Measurements from ENCODE around the gene GLRX3. TPM values are rescaled to one million over a fixed set of nuclear protein-coding genes. Genes with fewer than 3 reads are reported as not detected.

Gene GLRX3
- total RNA-seq, 1 donor from 2014 or later, result 111 TPM

DNA sequence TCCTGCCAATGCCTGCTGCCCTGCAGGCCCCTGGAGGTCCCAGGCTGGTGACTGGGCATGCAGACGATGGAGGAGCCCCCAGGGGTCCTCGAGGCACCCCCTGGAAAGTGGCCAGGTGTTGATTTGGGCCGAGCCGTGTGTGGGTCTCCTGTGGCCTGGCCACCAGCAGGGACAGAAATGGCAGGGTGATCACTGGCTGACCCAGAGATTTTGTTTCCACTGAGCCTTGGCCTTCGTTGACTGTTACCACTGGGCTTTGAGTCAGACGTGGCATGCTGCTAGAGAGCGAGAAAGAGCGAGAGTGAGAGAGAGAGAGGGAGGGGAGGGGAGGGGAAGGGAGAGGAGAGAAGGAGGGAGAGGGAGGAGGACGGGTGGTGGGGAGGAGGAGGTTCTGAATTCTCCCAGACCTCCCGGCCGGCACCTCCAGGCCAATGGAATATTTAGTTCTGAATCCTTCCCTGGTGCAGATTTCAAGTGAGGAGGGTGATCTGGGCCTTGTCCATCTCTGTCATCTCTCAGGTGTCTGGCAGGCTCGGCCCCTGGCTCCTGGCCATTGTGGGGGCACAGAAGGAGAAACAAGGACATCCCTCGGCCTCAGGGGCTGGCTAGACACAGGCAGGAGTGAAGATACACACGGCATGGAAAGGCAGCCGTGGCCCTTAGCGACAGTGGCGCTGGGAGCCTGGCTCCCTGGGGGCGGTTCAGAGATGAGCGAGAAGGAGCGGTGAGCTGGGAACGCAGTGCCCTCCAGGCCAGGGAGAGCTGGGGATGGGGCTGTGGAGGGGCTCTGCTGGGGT is 58.2 kb downstream of the GLRX3 start:
- no peak overlapping the region for H3K4me3 Mint-ChIP-seq (ENCODE audit: unreplicated experiment)
- peaks cover under 1% of the 10 kb centered on the region for H3K9me3 Mint-ChIP-seq (ENCODE audit: unreplicated experiment)
- no peak overlapping the region for H3K27ac Mint-ChIP-seq (ENCODE audit: unreplicated experiment)
- DNase-seq (ENCODE audit: low spot score), result no peak
- H3K4me1 Mint-ChIP-seq (ENCODE audit: unreplicated experiment), result no peaks in the 10 kb centered on the region
- peaks cover 16% of the 10 kb centered on the region for H3K27me3 Mint-ChIP-seq (ENCODE audit: unreplicated experiment)
- H3K36me3 Mint-ChIP-seq (ENCODE audit: low read depth, unreplicated experiment), result peaks cover 8% of the 10 kb centered on the region
- TF ChIP-seq, protein P1, sequence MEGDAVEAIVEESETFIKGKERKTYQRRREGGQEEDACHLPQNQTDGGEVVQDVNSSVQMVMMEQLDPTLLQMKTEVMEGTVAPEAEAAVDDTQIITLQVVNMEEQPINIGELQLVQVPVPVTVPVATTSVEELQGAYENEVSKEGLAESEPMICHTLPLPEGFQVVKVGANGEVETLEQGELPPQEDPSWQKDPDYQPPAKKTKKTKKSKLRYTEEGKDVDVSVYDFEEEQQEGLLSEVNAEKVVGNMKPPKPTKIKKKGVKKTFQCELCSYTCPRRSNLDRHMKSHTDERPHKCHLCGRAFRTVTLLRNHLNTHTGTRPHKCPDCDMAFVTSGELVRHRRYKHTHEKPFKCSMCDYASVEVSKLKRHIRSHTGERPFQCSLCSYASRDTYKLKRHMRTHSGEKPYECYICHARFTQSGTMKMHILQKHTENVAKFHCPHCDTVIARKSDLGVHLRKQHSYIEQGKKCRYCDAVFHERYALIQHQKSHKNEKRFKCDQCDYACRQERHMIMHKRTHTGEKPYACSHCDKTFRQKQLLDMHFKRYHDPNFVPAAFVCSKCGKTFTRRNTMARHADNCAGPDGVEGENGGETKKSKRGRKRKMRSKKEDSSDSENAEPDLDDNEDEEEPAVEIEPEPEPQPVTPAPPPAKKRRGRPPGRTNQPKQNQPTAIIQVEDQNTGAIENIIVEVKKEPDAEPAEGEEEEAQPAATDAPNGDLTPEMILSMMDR (IDR thresholded peaks at IDR 0.05; ENCODE audit: unreplicated experiment), result no peak

DNA sequence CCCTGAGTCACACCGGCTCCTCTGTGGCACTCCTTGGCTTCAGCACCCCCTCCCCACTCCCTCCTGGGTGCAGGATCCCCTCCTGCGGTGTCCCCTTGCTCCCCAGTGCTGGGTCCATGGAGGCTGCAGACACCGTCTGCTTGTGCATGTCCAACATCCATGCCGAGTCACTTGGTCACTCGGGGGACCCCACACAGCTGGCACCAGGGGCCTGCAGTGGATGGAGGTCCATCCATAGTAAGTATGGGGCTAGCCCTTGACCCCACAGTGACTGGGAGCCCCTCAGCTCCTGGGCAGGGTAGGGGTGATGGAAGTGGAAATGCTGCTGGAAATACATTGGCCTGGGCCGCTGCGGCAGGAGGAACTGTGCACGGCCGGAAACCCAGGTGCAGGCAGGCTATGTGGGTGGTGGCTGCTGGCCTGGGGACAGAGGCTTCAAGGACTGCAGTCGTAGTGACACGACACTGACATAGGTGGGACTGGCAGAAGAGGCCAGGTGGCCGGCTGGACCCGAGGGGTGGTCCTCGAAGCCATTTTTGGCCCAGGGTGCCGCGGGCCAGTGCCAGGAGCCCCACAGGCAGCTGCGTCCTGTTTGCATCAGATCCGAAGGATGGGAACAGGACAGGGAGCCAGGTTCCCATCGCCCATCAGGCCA is 58.9 kb downstream of the GLRX3 start:
- DNase-seq (ENCODE audit: low spot score), result no peak
- Mint-ChIP-seq H3K27me3 (ENCODE audit: unreplicated experiment) (peaks cover 16% of the 10 kb centered on the region), H3K9me3 (ENCODE audit: unreplicated experiment) (peaks cover 5% of the 10 kb centered on the region), H3K27ac (ENCODE audit: unreplicated experiment) (no peak overlapping the region), H3K36me3 (ENCODE audit: low read depth, unreplicated experiment) (peaks cover 8% of the 10 kb centered on the region), H3K4me3 (ENCODE audit: unreplicated experiment) (no peak overlapping the region), H3K4me1 (ENCODE audit: unreplicated experiment) (peaks cover 2% of the 10 kb centered on the region)
- TF ChIP-seq, protein P1 (IDR thresholded peaks at IDR 0.05; ENCODE audit: unreplicated experiment), result no peak

DNA sequence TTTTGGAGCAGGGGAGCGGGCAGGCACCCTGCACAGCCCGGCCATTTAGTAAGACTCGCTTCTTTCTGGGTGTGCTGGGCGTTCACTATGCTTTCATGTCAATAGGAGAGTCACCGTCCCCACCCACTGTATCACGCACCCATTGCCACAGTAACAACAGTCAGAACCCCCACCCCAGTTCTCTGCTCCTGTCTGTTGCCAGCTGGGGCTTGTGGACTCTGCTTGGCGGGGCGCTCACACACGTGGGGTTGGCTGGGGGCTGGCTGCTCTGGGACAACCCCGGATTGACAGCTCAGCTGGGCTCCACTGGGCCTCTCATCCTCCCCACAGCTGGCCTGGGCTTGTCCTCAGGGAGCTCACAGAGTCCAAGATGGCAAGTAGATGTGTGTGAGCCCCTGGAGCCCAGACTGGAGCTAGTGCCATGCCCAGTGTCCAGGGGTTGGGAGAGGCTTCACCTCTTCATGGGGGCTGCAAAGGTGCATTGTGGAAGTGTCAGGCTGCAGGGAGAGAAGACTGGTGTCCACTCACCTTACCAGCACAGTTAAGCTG is 59.6 kb downstream of the GLRX3 start:
- TF ChIP-seq, protein P1 (IDR thresholded peaks at IDR 0.05; ENCODE audit: unreplicated experiment), result no peak
- peaks cover 5% of the 10 kb centered on the region for H3K9me3 Mint-ChIP-seq (ENCODE audit: unreplicated experiment)

DNA sequence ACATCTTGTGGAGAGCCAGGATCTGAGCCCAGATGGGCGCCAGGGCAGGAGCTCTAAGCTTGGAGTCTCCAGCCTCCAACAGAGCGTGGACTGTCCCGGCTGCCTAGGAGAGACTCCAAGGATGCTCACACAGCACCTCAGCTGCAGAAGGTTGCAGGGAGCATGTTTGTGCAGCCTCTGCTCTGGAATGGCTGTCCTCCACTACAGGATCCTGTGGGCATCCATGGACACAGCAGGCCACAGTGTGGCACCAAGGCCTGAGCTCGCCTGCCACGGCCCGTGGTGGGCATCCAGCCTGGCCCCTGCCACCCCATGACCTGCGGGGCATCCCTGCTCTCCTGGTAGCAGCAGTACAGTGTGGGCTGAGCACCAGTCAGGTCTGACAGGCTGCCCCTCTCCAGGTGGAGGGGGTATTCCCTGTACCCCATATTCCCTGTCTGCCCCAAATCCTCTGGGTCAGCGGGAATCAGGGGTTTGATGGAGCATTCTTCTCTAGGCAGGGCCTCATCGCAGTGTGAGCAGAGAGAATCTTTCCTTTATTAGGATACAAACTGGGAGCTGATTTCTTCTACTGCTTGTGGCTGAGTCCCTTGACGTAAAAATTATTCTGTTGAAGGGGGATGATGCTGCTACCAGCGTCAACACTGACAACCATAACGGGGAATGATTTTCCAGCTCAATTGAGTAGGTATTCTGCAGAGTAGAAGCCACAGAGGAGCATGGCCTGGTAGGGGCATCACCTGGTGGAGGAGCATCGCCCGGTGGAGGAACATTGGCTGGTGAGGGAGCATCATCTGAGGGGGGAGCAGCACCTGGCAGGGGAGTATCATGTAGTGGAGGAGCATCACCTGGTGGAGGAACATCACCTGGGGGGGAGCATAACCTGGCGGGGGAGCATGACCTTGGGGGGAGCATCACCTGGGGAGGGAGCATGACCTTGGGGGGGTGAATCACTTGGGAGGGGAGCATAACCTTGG is 60.6 kb downstream of the GLRX3 start:
- Mint-ChIP-seq H3K36me3 (ENCODE audit: low read depth, unreplicated experiment) (peaks cover 8% of the 10 kb centered on the region), H3K27ac (ENCODE audit: unreplicated experiment) (peak overlapping the region; percentile 27), H3K27me3 (ENCODE audit: unreplicated experiment) (peaks cover 15% of the 10 kb centered on the region), H3K9me3 (ENCODE audit: unreplicated experiment) (peaks cover 10% of the 10 kb centered on the region), H3K4me1 (ENCODE audit: unreplicated experiment) (peaks cover 2% of the 10 kb centered on the region), H3K4me3 (ENCODE audit: unreplicated experiment) (no peak overlapping the region)
- no peak for DNase-seq (ENCODE audit: low spot score)
- TF ChIP-seq, protein P1 (IDR thresholded peaks at IDR 0.05; ENCODE audit: unreplicated experiment), result no peak

More for the DNA sequence above, 59.6 kb downstream of the GLRX3 start:
- H3K27ac Mint-ChIP-seq (ENCODE audit: unreplicated experiment), result peak overlapping the region; percentile 27
- H3K27me3 Mint-ChIP-seq (ENCODE audit: unreplicated experiment), result peaks cover 18% of the 10 kb centered on the region
- H3K4me1 Mint-ChIP-seq (ENCODE audit: unreplicated experiment), result peaks cover 2% of the 10 kb centered on the region
- no peak overlapping the region for H3K4me3 Mint-ChIP-seq (ENCODE audit: unreplicated experiment)
- peaks cover 8% of the 10 kb centered on the region for H3K36me3 Mint-ChIP-seq (ENCODE audit: low read depth, unreplicated experiment)
- DNase-seq (ENCODE audit: low spot score), result no peak
